Duodenal mucosa (tissue), 2 donors: ENCODE measurements around the gene TFF2.

Experiments used
- H3K27ac ChIP-seq: one replicate; pipeline ENCODE4 v1.7.0; 2013; ENCODE audit warnings: low read depth, low read length
- H3K27me3 ChIP-seq, 2 donors: one replicate each; pipeline ENCODE4 v1.7.0; 2013; ENCODE audit warnings: low read length in 2 of 2, control low read depth in 1 of 2; ENCODE audit not compliant: insufficient read depth in 2 of 2, control insufficient read depth in 1 of 2
- H3K36me3 ChIP-seq, 2 donors: one replicate each; pipeline ENCODE4 v1.7.0; 2013; ENCODE audit warnings: low read length in 2 of 2, control low read depth in 1 of 2; ENCODE audit not compliant: insufficient read depth in 2 of 2, control insufficient read depth in 1 of 2
- H3K4me1 ChIP-seq, 2 donors: one replicate each; pipeline ENCODE4 v1.7.0; 2013; ENCODE audit warnings: low read length in 2 of 2, control low read depth in 1 of 2; ENCODE audit not compliant: insufficient read depth in 2 of 2, control insufficient read depth in 1 of 2
- H3K4me3 ChIP-seq, 2 donors: one replicate each; pipeline ENCODE4 v1.7.0; 2013; ENCODE audit warnings: low read length in 2 of 2, low read depth in 1 of 2
- H3K9ac ChIP-seq, 2 donors: one replicate each; pipeline ENCODE4 v1.7.0; 2013; ENCODE audit warnings: low read length in 2 of 2, low read depth in 1 of 2
- H3K9me3 ChIP-seq, 2 donors: one replicate each; pipeline ENCODE4 v1.7.0; 2013; ENCODE audit warnings: low read length in 2 of 2, control low read depth in 1 of 2; ENCODE audit not compliant: control insufficient read depth in 1 of 2

TFF2 gene

DNA sequence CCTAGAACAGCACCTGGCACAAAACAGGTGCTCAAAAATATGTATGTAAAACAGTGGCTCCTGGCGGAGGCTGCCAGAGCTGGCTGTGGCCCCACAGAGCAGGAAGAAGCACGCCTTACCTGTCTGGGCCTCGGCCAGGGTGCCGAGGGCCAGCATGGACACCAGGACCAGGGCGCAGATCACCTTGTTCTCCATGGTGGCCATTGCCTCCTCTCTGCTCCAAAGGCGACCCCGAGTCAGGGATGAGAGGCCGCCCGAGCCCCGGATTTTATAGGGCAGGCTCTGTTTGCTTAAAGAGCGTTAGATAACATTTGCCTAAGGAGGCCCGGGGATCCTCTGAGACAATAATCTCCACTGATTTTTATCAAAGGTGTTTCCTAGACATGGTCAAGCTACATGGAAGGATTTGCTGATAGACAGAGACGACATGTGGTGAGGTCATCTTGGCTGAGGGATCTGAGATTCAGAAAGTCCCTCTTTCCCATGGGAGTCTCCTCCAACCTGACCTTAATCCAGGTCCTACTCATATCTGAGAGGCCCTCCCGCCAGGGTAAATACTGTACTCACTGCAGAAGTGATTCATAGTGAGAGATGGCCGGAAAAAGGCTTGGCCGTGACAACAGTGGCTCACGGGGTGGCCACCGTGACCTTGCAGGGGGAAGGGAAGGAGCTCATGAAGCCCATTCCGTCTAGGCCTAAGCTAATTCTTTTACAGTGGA is 15.7 kb upstream of the TFF2 start, which contains the start of gene TFF1:
Gene TFF1 (minus strand): TSS at position 244 of the 719 bp plus-strand sequence. CDS start 40 bp downstream, at position 204.
- H3K27me3 ChIP-seq = no peaks in the 10 kb centered on the region
- H3K27ac ChIP-seq = no peak within 1 kb of the TSS

DNA sequence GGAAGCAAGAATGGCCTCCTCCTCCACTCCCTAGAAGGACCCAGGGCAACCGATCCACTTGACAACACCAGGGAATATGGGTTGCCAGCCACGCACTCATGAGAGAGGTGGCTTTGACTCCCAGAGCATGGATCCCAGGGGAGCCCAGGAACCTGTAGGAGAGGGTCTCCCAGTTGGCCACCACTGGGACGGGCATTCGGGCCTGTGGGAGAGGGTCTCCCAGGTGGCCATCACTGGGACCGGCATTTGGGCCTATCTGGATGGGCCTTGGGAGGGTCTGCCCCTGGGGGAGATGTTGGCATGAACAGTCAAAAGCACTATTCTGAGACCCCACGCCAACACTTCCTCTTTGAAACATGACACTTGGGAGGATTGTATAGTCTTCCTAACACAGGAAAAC is 15.0 kb upstream of the TFF2 start:
- Histone ChIP-seq H3K9ac (no peak overlapping the region), H3K27me3 (no peaks in the 10 kb centered on the region), H3K4me3 (no peak overlapping the region), H3K36me3 (no peaks in the 10 kb centered on the region), H3K9me3 (no peaks in the 10 kb centered on the region), H3K4me1 (no peaks in the 10 kb centered on the region), H3K27ac (no peak overlapping the region)

More for the DNA sequence above, 15.7 kb upstream of the TFF2 start, which contains the start of gene TFF1:
- H3K36me3 ChIP-seq = no peaks in the 10 kb centered on the region
- H3K4me1 ChIP-seq = no peaks in the 10 kb centered on the region
- H3K9me3 ChIP-seq = no peaks in the 10 kb centered on the region
- H3K9ac ChIP-seq = no peak within 1 kb of the TSS
- H3K4me3 ChIP-seq = no peak within 1 kb of the TSS

DNA sequence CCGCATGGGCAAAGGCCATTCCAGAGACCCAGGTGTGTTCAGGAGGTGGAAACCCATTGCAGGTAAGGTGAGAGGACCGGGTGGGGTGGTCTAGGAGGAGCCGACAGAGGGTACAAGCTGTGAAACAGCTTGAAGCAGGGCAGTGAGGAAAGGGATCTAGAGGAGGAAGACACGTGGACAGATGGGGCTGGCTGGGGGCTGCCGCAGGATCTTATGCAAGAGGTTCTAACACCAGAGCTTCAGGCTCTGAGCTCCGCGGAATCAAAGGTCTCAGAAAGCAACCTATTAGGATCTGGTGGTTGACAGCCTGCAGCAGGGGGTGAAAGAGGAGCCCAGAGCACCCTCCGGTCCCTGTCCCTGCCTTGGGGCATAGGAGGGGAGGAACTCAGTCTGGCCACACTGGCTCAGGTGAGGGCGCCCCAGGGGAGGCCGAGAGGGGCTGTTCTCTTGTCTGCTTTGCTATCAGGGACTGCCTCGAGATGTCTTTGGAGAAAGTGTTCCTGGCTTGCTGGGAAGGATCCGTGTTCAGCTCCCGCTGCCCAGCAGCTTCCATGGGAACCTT is 13.6 kb upstream of the TFF2 start:
- Histone ChIP-seq H3K27me3 (no peaks in the 10 kb centered on the region), H3K36me3 (no peaks in the 10 kb centered on the region), H3K9me3 (peaks cover 5 to 7% of the 10 kb centered on the region in 2 donors), H3K9ac (no peak overlapping the region), H3K4me1 (no peaks in the 10 kb centered on the region), H3K27ac (no peak overlapping the region), H3K4me3 (no peak overlapping the region)

DNA sequence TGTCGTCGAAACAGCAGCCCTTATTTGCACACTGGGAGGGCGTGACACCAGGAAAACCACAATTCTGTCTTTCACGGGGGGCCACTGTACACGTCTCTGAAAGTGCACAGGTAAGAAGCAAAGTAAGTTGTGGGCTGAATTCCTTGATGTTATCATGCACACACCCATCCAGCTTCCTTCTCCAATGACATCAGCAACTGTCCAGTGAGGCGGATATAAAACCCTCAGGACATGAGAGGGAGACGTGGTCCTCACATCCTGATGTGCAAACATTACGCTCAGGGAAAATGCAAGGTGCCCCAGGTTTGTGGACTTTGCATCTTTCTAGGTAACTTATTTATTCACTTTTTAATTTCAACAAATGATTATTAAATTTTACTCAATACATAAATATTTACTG is 12.5 kb upstream of the TFF2 start:
- Histone ChIP-seq H3K27me3 (peaks cover 0 to 3% of the 10 kb centered on the region in 2 donors), H3K4me1 (no peaks in the 10 kb centered on the region), H3K9me3 (peaks cover 5 to 7% of the 10 kb centered on the region in 2 donors), H3K36me3 (no peaks in the 10 kb centered on the region), H3K9ac (no peak overlapping the region), H3K27ac (no peak overlapping the region), H3K4me3 (no peak overlapping the region)

DNA sequence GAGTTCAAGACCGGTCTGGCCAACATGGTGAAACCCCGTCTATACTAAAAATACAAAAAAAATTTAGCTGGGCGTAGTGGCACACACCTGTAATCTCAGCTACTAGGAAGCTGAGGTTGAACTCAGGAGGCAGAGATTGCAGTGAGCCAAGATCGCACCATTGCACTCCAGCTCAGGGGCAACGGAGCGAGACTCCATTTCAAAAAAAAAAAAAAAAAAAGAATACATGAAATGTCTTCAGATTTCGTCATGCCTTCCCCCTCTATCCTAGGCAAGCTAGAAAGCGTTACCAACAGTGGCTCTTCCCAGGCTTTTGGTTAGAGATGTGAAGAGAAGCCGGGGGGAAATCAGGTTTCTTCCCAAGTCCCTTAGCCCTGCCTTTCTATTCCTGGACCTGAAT is 11.9 kb upstream of the TFF2 start:
- Histone ChIP-seq H3K4me3 (no peak overlapping the region), H3K9ac (no peak overlapping the region), H3K27me3 (peaks cover 0 to 3% of the 10 kb centered on the region in 2 donors), H3K36me3 (no peaks in the 10 kb centered on the region), H3K27ac (no peak overlapping the region), H3K9me3 (peaks cover 5 to 7% of the 10 kb centered on the region in 2 donors), H3K4me1 (no peaks in the 10 kb centered on the region)

DNA sequence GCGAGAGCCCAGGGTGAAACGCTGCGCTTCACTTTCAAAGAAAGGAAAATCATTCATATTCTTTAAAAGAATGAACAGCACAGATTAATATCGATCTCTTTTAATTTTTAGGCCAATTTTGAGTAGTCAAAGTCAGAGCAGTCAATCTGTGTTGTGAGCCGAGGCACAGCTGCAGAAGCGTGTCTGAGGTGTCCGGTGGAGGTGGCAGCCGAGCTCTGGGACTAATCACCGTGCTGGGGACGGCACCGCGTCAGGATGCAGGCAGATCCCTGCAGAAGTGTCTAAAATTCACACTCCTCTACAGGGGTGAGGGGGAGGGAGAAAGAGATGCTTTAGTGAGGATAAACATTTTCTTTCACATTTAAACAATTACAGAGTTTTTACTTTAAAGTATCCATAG is 11.4 kb upstream of the TFF2 start:
- Histone ChIP-seq H3K27me3 (peaks cover 0 to 3% of the 10 kb centered on the region in 2 donors), H3K9me3 (peaks cover 5 to 7% of the 10 kb centered on the region in 2 donors), H3K4me3 (no peak overlapping the region), H3K27ac (no peak overlapping the region), H3K9ac (no peak overlapping the region), H3K4me1 (no peaks in the 10 kb centered on the region), H3K36me3 (no peaks in the 10 kb centered on the region)

DNA sequence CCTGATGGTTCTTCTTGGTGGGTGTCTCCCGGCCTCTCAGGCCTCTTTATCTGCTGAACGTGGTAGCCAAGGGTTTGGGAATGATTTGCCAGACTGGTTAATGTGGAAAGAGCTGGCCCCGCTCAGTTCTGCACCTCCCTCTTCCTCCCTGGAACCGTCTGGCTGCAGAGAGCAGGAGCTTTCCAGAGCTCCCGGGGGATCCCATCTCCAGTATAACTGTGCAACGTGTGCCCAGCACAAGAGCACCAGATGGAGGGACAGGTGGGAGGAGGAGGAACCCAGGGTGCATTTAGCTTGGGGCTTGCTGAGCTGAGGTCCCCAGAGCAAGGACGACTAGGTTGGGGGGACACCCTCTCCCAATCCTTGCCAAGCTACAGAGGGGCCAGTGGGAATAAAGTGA is 10.5 kb upstream of the TFF2 start:
- Histone ChIP-seq H3K4me1 (no peaks in the 10 kb centered on the region), H3K9ac (no peak overlapping the region), H3K4me3 (no peak overlapping the region), H3K27ac (no peak overlapping the region), H3K27me3 (peaks cover 0 to 3% of the 10 kb centered on the region in 2 donors), H3K36me3 (no peaks in the 10 kb centered on the region), H3K9me3 (peaks cover 5 to 7% of the 10 kb centered on the region in 2 donors)

DNA sequence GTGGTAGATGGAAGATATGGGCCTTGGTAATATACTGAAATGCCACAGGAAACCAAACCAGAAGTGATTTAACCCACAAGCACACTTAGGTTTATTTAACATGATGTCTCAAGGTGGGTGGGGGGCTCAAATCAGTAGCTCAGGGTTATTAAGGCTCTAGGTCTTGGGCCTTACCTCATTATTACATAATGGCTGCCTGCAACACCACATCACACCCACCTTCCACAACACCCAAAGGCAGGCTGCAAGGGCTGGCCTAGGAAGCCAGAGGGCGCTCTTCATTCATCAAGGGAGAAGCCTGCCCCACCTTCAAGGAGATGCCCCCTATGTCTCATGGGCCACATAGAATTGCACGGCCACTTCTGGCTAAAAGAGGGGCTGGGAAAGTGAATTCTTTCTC is 9.5 kb upstream of the TFF2 start:
- H3K27ac ChIP-seq = no peak overlapping the region
- H3K9ac ChIP-seq = no peak overlapping the region
- H3K4me1 ChIP-seq = no peaks in the 10 kb centered on the region
- no peak overlapping the region for H3K4me3 ChIP-seq
- peaks cover 9 to 14% of the 10 kb centered on the region in 2 donors for H3K9me3 ChIP-seq
- H3K27me3 ChIP-seq = peaks cover 0 to 3% of the 10 kb centered on the region in 2 donors
- H3K36me3 ChIP-seq = no peaks in the 10 kb centered on the region

DNA sequence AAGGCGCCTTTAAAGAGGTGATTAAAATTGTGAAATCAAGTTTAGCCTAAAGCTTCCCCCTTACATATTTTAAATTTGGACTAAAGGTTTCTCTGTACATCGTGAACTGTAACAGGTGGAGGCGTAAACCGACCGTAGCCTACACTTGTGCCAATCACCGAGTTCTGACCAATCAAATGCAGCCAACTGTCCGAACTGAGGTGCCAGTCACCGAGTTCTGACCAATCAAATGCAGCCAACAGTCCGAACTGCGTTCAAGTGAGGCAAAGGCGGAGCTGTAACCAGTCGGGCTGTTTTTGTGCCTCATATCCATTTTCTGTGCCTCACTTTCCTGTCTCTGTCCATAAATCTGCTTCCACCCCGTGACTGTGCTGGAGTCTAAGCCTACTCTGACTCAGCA is 8.1 kb upstream of the TFF2 start:
- H3K9ac ChIP-seq = no peak overlapping the region
- H3K27ac ChIP-seq = no peak overlapping the region
- H3K36me3 ChIP-seq = no peaks in the 10 kb centered on the region
- H3K27me3 ChIP-seq = peaks cover 0 to 3% of the 10 kb centered on the region in 2 donors
- H3K4me1 ChIP-seq = no peaks in the 10 kb centered on the region
- no peak overlapping the region for H3K4me3 ChIP-seq
- H3K9me3 ChIP-seq = peaks cover 9 to 14% of the 10 kb centered on the region in 2 donors

DNA sequence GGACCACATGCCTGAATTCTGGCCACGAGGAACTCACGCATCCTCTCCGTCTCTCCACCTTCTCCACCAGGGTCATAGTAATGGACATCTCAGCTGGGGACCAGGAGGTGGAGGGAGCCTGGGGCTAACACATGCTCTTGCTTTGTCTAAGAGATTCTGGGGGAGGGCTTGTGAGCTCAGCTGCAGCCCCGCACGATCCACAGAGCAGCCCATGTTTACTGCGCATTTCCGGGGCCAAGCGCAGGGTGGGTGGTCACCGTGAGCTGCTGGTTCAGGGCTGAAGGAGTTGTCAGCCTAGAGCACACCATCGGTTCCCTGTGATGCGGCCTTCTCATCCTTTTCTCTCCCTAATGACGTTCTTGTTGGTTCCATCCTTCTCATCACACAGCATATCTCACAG is 7.5 kb upstream of the TFF2 start:
- Histone ChIP-seq H3K9ac (no peak overlapping the region), H3K36me3 (no peaks in the 10 kb centered on the region), H3K27me3 (peaks cover 0 to 3% of the 10 kb centered on the region in 2 donors), H3K9me3 (peaks cover 9 to 14% of the 10 kb centered on the region in 2 donors), H3K4me1 (no peaks in the 10 kb centered on the region), H3K4me3 (no peak overlapping the region), H3K27ac (no peak overlapping the region)
